GM10248 (cell line): Measurements from ENCODE around the gene KLF16.
A peak's percentile ranks its signal among the peaks of the same experiment; 100 is the strongest.

Source experiments
- CTCF ChIA-PET: fragments of 300-600 bp; sonication (Branson Sonifier 250); formaldehyde crosslinking; extraction: SDS; loops from one replicate; lab custom pipeline; 2021; ENCODE audit warnings: antibody characterized with exemption; lab: Yijun Ruan, JAX
- POLR2A ChIA-PET: fragments of 350-650 bp; sonication (Branson Sonifier 250); formaldehyde crosslinking; extraction: SDS; loops from one replicate; lab custom pipeline; 2020; ENCODE audit warnings: antibody characterized with exemption; lab: Yijun Ruan, JAX
- DNase-seq: peaks from one replicate; pipeline ENCODE4 v3.0.0; 2012; ENCODE audit errors: extremely low spot score
- CTCF ChIP-seq: IDR thresholded peaks from 2 replicates; pipeline ENCODE4 v1.5.1; 2012; ENCODE audit warnings: mild to moderate bottlenecking, low read depth; ENCODE audit errors: extremely low read depth, missing control alignments, control extremely low read depth

Gene KLF16

GRCh38 chr19:1862424-1863327 is 703 bp downstream of the KLF16 start:
- DNase-seq: peak; percentile 72
- CTCF ChIA-PET: no interaction called here
- POLR2A ChIA-PET: no interaction called here
- no peak for TF ChIP-seq CTCF

- CTCF ChIA-PET: no interaction called here
- no peak for DNase-seq
Observed at GRCh38 chr19:1862068-1862423, 1.3 kb downstream of the KLF16 start.

GRCh38 chr19:1861599-1862031 is 1.8 kb downstream of the KLF16 start:
- ChIA-PET CTCF (no interaction called here), POLR2A (no interaction called here)
- no peak for DNase-seq
- no peak for TF ChIP-seq CTCF

More at GRCh38 chr19:1862068-1862423, 1.3 kb downstream of the KLF16 start:
- TF ChIP-seq CTCF: no peak
- POLR2A ChIA-PET: no interaction called here

- CTCF ChIA-PET: no interaction called here
- TF ChIP-seq CTCF: no peak
- DNase-seq: no peak
- POLR2A ChIA-PET: no interaction called here
Observed at GRCh38 chr19:1860821-1861598, 2.4 kb downstream of the KLF16 start.

GRCh38 chr19:1860042-1860775 is 3.2 kb downstream of the KLF16 start:
- no peak for TF ChIP-seq CTCF
- DNase-seq: peak; percentile 44
- CTCF ChIA-PET: no interaction called here
- POLR2A ChIA-PET: interaction anchor here (0.6 to 0.7 kb wide), 2 partner anchors 11 to 408 kb away, joined by 5 to 8 read pairs; no protein-coding TSS in a partner anchor

- CTCF ChIA-PET: interaction anchor here (2.6 to 3.2 kb wide), 2 partner anchors 17 to 21 kb away, joined by 9 to 12 read pairs; no protein-coding TSS in a partner anchor
- no peak for TF ChIP-seq CTCF
- POLR2A ChIA-PET: interaction anchor here (0.5 kb wide), 1 partner anchor 195 kb away, joined by 3 read pairs; no protein-coding TSS in a partner anchor
- no peak for DNase-seq
Observed at GRCh38 chr19:1859331-1859781, 4.0 kb downstream of the KLF16 start.
